Stimulated activated CD4-positive, alpha-beta T cell treated with anti-CD3 and anti-CD28 coated beads, Interleukin-2, amount 100 ng/mL, for 24 hours (primary cell): Measurements from ENCODE around the gene NUDT13.

Source experiments
- DNase-seq, 2 donors: peaks; one replicate each; pipeline ENCODE4 v3.0.0-alpha.2; 2020

Gene NUDT13

GRCh38 chr10:73110345-73110849 is at the start of gene NUDT13:
TSS of gene NUDT13 (plus strand) at chr10:73110455. CDS start at chr10:73114366, 3,911 bp downstream.
- DNase-seq, result peak; percentile 39 to 55

- no peak for DNase-seq
Observed at GRCh38 chr10:73060738-73061635, 49.3 kb upstream of the NUDT13 start.

GRCh38 chr10:73061743-73062142 is 48.5 kb upstream of the NUDT13 start:
- DNase-seq, result no peak

- no peak for DNase-seq
Observed at GRCh38 chr10:73065441-73065840, 44.8 kb upstream of the NUDT13 start.

DNA sequence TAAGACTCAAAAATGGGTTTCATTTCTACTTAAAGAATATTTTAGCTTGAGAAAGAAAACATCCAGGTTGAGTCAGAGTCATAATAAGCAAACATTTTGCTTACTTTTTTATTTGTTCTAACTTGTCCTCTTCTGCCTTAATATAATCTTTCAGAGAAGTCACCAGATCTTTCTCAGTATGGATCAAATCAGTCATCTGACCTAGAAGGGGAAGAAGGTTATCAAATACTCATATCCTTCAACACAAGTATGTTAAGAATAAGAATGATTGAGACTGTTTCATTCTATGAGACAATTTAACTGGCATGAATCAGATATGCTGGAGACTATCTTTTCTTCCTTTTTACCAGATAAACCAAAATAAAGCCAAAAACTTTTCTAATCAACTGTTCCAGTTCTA is 36.6 kb upstream of the NUDT13 start:
- no peak for DNase-seq

- DNase-seq, result no peak
Observed at GRCh38 chr10:73075829-73076228, 34.4 kb upstream of the NUDT13 start.

DNA sequence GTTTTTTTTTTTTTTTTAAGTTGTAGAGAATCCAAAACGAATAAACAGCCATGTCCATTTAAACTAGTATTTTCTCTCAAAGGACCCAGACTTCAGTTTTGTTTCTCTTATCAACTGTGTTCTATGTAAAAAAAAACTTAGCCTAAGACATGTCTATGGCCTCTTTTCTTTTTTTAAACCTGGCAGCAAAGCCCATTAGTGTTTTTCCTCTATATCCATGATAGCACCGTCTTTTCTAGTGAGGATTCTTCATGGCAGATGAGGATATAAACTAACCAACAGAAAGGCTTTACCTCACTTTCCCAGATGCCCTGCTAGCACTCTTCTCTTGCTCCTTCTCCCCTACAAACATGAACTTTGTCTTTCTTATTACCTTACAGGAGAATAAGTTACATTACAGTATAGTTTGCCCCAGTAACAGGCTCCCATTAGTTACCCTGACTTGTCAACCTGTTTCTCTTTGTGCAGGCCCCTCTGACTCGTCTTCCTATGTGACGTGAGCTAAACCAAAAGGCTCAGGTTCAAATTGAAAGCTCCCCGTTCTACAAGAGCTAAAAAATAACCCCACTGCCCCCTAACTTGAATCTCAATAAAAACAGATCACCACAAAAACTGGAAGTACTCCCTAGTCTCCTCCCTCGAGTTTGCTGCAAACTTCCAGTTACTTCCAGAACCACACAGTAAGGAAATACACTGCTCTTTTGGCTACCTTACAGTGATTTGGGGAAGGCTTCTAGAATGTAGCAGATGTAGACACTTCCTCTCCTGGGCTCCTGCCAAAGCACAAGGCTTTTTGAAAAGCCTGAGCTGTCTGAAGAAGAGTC is 33.7 kb upstream of the NUDT13 start:
- no peak for DNase-seq

DNA sequence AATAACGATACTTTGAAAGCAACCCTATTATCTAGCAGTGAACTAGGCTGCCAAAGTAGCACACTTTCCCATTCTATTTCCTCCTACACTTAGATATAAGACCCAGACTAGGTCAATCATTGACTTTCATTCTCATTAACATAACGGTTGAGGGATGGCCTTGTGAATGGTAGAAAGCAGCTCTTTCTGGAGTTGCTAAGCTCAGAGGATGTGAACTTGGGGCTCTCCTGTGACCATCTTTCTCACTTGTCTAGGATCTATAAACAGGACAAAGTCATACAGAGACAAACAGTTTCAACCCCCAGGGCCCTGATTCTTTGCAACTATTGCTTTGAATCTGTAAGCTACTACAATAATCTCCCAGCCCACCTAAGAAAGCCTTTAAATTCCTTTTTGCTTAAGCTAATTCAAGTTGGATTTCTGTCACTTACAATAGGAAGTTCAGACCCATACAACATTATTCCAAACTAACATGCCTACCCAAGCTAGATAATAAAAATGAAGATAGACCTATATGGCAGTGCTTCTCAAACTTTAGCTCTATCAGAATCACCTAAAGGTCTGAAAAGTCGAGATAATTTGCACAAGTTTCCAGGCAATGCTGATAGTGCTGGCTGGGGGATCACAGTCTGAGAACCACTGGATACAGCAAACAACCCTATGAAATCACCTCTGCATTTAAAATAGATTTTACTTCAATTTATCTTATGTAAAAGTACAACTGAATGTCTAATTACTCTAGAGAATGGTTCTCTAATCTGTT is 30.3 kb upstream of the NUDT13 start:
- no peak for DNase-seq

GRCh38 chr10:73083221-73083620 is 27.0 kb upstream of the NUDT13 start:
- DNase-seq, result no peak

- no peak for DNase-seq
Observed at GRCh38 chr10:73084209-73084608, 26.0 kb upstream of the NUDT13 start.

GRCh38 chr10:73086816-73087215 is 23.4 kb upstream of the NUDT13 start:
- no peak for DNase-seq

DNA sequence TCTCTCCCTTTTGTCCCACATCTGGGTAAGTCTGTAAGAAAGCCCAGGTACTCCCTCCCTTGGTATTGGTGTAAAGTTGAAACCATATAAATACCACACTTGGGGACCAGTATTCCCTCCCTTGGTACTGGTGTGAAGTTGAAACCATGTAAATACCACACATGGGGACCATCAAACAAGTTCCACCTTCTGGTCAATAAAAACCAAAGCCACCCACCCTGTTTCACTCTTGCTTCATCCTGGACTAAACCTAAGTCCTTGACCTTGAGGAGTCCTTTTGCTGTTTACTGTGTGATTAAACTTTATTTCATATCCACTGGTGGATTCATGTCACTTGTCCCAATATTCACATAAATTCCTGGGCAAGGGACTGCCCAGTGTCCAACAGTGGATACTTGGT is 22.0 kb upstream of the NUDT13 start:
- DNase-seq, result no peak

DNA sequence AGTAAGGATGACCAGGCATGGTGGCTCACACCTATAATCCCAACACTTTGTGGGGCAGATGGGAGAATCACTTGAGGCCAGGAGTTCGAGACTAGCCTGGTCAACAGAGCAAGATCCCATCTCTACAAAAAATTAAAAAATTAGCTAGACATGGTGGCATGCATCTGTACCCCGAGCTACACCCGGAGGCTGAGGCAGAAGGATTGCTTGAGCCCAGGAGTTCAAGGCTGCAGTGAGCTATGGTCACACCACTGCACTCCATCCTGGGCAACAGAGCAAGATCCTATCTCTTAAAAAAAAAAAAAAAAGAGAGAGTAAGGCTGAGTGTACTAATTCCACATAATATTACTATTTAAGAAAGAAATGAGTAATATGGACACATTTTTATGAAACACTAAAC is 17.4 kb upstream of the NUDT13 start:
- no peak for DNase-seq

- no peak for DNase-seq
Observed at GRCh38 chr10:73093922-73094850, 16.1 kb upstream of the NUDT13 start.

DNA sequence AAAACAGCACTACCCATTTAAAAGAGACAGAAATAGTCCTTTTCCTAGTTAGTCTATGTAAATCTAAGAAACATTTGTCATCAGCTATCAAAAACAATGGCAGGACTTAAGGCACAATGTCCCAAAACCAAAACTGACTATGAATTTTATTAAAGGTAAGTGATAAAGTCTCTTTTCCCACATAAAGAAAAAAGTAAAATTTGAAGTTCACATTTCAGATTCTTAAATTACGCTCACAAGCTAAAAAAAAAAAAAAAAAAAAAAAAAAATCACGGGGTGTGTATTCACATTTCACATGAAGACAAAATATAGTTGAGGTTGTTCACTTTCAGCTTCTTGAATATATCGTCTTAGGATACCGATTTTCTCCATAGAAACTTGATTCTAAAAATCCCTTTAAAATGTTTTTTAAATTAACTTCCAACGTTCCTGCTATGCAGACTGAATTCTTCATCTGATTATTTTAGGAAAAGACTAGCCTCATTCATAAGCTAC is 15.2 kb upstream of the NUDT13 start:
- DNase-seq, result no peak

GRCh38 chr10:73095481-73096021 is 14.7 kb upstream of the NUDT13 start:
- peak; percentile 45 to 48 for DNase-seq

- peak; percentile 73 to 76 for DNase-seq
Observed at GRCh38 chr10:73096041-73096448, 14.2 kb upstream of the NUDT13 start.

DNA sequence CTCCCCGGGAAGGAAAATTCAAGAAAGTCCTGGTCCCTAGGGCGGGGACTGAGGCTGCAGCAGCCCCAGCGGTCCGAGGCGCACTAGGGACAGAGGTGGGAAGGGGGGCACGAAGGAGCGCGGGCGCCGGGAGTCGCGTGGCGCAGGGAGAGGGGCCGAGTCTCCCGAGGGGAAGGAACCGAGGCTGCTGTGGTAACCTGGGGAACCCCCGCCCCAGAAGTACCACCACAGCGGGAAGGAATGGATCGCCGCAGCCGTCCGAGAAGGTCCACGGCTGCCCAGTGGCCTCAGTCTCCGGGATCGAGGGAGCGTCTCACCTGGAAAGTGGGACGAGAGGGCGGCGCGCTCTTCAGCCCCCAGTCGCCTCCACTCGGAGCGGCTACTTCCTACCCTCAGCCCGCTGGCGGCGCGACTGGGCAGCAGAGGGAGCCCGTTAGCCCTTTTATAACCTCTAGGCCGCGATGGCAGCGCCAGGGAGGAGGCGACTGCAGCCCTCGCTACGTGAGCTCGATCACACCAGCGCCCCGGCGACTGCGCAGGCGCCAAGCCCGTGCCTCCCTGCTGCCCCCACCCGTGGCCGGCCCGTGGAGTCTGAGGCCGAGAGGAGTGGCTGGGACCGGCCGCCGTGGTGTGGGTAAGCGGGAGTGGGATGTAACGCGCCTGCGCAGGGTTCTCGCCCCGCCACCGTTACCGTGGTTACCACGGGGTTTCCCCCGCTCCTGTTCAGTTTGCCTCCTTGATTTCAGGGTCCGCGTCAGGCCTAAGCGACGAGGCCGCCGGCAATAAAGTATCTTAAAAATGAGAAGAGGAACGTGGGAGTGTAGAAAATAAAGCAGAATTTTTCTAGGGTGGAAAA is 13.6 kb upstream of the NUDT13 start, which contains the start of gene P4HA1:
TSS of gene P4HA1 (minus strand) at position 418 of the 856 bp plus-strand sequence. CDS start 21,983 bp downstream, outside the sequence.
- peak; percentile 98 for DNase-seq

- no peak for DNase-seq
Observed at GRCh38 chr10:73097305-73097670, 13.0 kb upstream of the NUDT13 start.

GRCh38 chr10:73099141-73099540 is 11.1 kb upstream of the NUDT13 start:
- no peak for DNase-seq
